Measurements from ENCODE around the gene GTF3C5.
"Not testable (repeated sequence)": the region's sequence is repeated elsewhere in the genome, so short reads cannot be mapped to it uniquely, and the experiment has no call there.

Gene GTF3C5

GRCh38 chr9:133056533-133056932 is 25.7 kb downstream of the GTF3C5 start:
- no peak for DNase-seq

GRCh38 chr9:133057006-133057405 is 26.2 kb downstream of the GTF3C5 start:
- DNase-seq: no peak

- DNase-seq: no peak
Observed at GRCh38 chr9:133057553-133057952, 26.8 kb downstream of the GTF3C5 start.

GRCh38 chr9:133058071-133058470 is 27.3 kb downstream of the GTF3C5 start:
- no peak for DNase-seq

- DNase-seq: no peak
Observed at GRCh38 chr9:133058550-133059320, 27.9 kb downstream of the GTF3C5 start.

- no peak for DNase-seq
Observed at GRCh38 chr9:133059623-133060022, 28.8 kb downstream of the GTF3C5 start.

GRCh38 chr9:133060417-133060841 is 29.6 kb downstream of the GTF3C5 start:
- no peak for DNase-seq

GRCh38 chr9:133061019-133061763 is 30.4 kb downstream of the GTF3C5 start:
- DNase-seq: not testable (repeated sequence)

- not testable (repeated sequence) for DNase-seq
Observed at GRCh38 chr9:133061764-133062145, 31.0 kb downstream of the GTF3C5 start, which contains the start of gene CEL. TSS of gene CEL (plus strand) at chr9:133061981. CDS start at chr9:133062003, 22 bp downstream.

- not testable (repeated sequence) for DNase-seq
Observed at GRCh38 chr9:133062569-133062968, 31.8 kb downstream of the GTF3C5 start.

- DNase-seq: no peak
Observed at GRCh38 chr9:133063159-133063499, 32.3 kb downstream of the GTF3C5 start.

- no peak for DNase-seq
Observed at GRCh38 chr9:133063500-133064231, 32.9 kb downstream of the GTF3C5 start.

GRCh38 chr9:133064241-133065069 is 33.7 kb downstream of the GTF3C5 start:
- no peak for DNase-seq

GRCh38 chr9:133065070-133065388 is 34.2 kb downstream of the GTF3C5 start:
- DNase-seq: no peak

- DNase-seq: no peak
Observed at GRCh38 chr9:133066181-133066983, 35.6 kb downstream of the GTF3C5 start.

- DNase-seq: no peak
Observed at GRCh38 chr9:133067006-133067405, 36.2 kb downstream of the GTF3C5 start.

GRCh38 chr9:133067813-133068212 is 37.0 kb downstream of the GTF3C5 start:
- no peak for DNase-seq

GRCh38 chr9:133068431-133068830 is 37.6 kb downstream of the GTF3C5 start:
- not testable (repeated sequence) for DNase-seq

- not testable (repeated sequence) for DNase-seq
Observed at GRCh38 chr9:133070500-133070961, 39.7 kb downstream of the GTF3C5 start.

- not testable (repeated sequence) for DNase-seq
Observed at GRCh38 chr9:133070985-133071384, 40.2 kb downstream of the GTF3C5 start.

GRCh38 chr9:133071484-133072150 is 40.8 kb downstream of the GTF3C5 start:
- no peak for DNase-seq
